Measurements from ENCODE around the gene TLE3. TPM values are rescaled to one million over a fixed set of nuclear protein-coding genes. Genes with fewer than 3 reads are reported as not detected.

The TLE3 gene
- total and polyA plus RNA-seq, 11 donors = 4.8 to 49.6 (median 16.4) TPM

GRCh38 chr15:70133781-70134421, 36.2 kb upstream of the TLE3 start:
- TF ChIP-seq POLR2A (IDR thresholded peaks at IDR 0.05) (no peak), CTCF (IDR thresholded peaks at IDR 0.05) (no peak)
- Histone ChIP-seq H3K36me3 (no peaks in the 10 kb centered on the region), H3K4me3 (no peak overlapping the region), H3K27ac (no peak overlapping the region), H3K27me3 (peaks cover 0 to 22% (median 0%) of the 10 kb centered on the region in 9 donors), H3K9me3 (peaks cover 0 to under 1% (median 0%) of the 10 kb centered on the region in 12 donors), H3K4me1 (peaks cover 0 to 22% (median 12%) of the 10 kb centered on the region in 12 donors)
- no peak for DNase-seq
- no peak for ATAC-seq
- WGBS, 4 donors = 92 to 98% (median 95%) methylated on average over 7 of the region's 7 CpGs
- intact Hi-C loops (cut with DNase I) = no loop called here

GRCh38 chr15:70133296-70133695, 35.6 kb upstream of the TLE3 start:
- intact Hi-C loops (cut with DNase I) = no loop called here
- WGBS, 4 donors = 52 to 67% (median 66%) methylated on average over 6 of the region's 6 CpGs
- H3K27ac ChIP-seq = no peak overlapping the region
- TF ChIP-seq CTCF (IDR thresholded peaks at IDR 0.05) (no peak), POLR2A (IDR thresholded peaks at IDR 0.05) (no peak)
- H3K4me1 ChIP-seq = peaks cover 0 to 22% (median 12%) of the 10 kb centered on the region in 12 donors
- H3K4me3 ChIP-seq = no peak overlapping the region
- peaks cover 0 to 3% (median 0%) of the 10 kb centered on the region in 12 donors for H3K9me3 ChIP-seq
- peaks cover 0 to 16% (median 0%) of the 10 kb centered on the region in 9 donors for H3K27me3 ChIP-seq
- ATAC-seq = peak in 3 of 4 donors; percentile 43 to 55 (median 54)
- DNase-seq = no peak
- no peaks in the 10 kb centered on the region for H3K36me3 ChIP-seq

- ATAC-seq (no peak), DNase-seq (no peak)
- no peak overlapping the region for H3K4me3 ChIP-seq
- H3K27me3 ChIP-seq = peaks cover 0 to 11% (median 0%) of the 10 kb centered on the region in 9 donors
- H3K9me3 ChIP-seq = peaks cover 0 to 3% (median 0%) of the 10 kb centered on the region in 12 donors
- WGBS, 4 donors = 93 to 100% (median 99%) methylated on average over 1 of the region's 1 CpG
- intact Hi-C loops (cut with DNase I) = no loop called here
- TF ChIP-seq CTCF (IDR thresholded peaks at IDR 0.05) = no peak
- TF ChIP-seq POLR2A (IDR thresholded peaks at IDR 0.05) = no peak
- no peak overlapping the region for H3K27ac ChIP-seq
- peaks cover 0 to 27% (median 17%) of the 10 kb centered on the region in 12 donors for H3K4me1 ChIP-seq
- no peaks in the 10 kb centered on the region for H3K36me3 ChIP-seq
Measured at GRCh38 chr15:70132571-70132970, 34.9 kb upstream of the TLE3 start.

GRCh38 chr15:70132139-70132538, 34.4 kb upstream of the TLE3 start:
- TF ChIP-seq CTCF (IDR thresholded peaks at IDR 0.05) = no peak
- TF ChIP-seq POLR2A (IDR thresholded peaks at IDR 0.05) = no peak
- 49 to 58% (median 56%) methylated on average over 4 of the region's 4 CpGs for WGBS, 4 donors
- Histone ChIP-seq H3K9me3 (peaks cover 0 to 3% (median 0%) of the 10 kb centered on the region in 12 donors), H3K27me3 (peaks cover 0 to 11% (median 0%) of the 10 kb centered on the region in 9 donors), H3K27ac (peak overlapping the region in 1 of 12 donors; percentile 48), H3K36me3 (no peaks in the 10 kb centered on the region), H3K4me1 (peaks cover 0 to 31% (median 19%) of the 10 kb centered on the region in 12 donors), H3K4me3 (no peak overlapping the region)
- peak; percentile 81 to 94 (median 92) for ATAC-seq
- intact Hi-C loops (cut with DNase I) = no loop called here
- peak in 4 of 5 donors; percentile 46 to 60 (median 49) for DNase-seq
